Panc1 (cell line): ENCODE measurements around the gene NCKIPSD.

Experiments
- SIN3A ChIP-seq: IDR thresholded peaks from 2 replicates; pipeline ENCODE4 v1.6.1; 2012; ENCODE audit warnings: low read depth, mild to moderate bottlenecking, low read length, moderate library complexity, borderline replicate concordance; ENCODE audit not compliant: insufficient read depth
- TF ChIP-seq, protein P1 (sequence below): fragments of 450-650 bp; IDR thresholded peaks from 2 replicates; pipeline ENCODE4 v1.5.1; 2017; ENCODE audit warnings: mild to moderate bottlenecking

DNA sequence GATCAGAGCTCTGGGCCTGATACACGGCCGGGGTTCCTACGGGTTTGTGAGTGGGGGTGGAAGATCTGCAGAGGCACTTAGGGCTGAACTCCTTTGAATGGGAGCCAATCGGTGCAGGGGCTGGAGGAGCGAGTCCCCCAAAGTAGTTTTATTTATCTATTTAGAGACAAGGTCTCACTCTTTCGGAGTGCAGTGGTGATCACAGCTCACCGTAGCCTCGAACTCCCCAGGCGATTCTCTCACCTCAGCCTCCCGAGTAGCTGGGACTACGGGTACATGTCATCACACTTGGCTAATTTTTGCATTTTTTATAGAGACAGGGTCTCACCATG is 21.4 kb downstream of the NCKIPSD start:
- no peak for TF ChIP-seq SIN3A
- TF ChIP-seq, protein P1, sequence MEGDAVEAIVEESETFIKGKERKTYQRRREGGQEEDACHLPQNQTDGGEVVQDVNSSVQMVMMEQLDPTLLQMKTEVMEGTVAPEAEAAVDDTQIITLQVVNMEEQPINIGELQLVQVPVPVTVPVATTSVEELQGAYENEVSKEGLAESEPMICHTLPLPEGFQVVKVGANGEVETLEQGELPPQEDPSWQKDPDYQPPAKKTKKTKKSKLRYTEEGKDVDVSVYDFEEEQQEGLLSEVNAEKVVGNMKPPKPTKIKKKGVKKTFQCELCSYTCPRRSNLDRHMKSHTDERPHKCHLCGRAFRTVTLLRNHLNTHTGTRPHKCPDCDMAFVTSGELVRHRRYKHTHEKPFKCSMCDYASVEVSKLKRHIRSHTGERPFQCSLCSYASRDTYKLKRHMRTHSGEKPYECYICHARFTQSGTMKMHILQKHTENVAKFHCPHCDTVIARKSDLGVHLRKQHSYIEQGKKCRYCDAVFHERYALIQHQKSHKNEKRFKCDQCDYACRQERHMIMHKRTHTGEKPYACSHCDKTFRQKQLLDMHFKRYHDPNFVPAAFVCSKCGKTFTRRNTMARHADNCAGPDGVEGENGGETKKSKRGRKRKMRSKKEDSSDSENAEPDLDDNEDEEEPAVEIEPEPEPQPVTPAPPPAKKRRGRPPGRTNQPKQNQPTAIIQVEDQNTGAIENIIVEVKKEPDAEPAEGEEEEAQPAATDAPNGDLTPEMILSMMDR: no peak
